ENCODE data around the gene NCKAP5L.
"Not testable (repeated sequence)": the region's sequence is repeated elsewhere in the genome, so short reads cannot be mapped to it uniquely, and the experiment has no call there.

Gene NCKAP5L

GRCh38 chr12:49798248-49798647 is 30.0 kb downstream of the NCKAP5L start:
- no peak for DNase-seq (ENCODE audit: low read depth in 2 of 2)

GRCh38 chr12:49797449-49797776 is 30.8 kb downstream of the NCKAP5L start:
- no peak for DNase-seq (ENCODE audit: low read depth in 2 of 2)

- DNase-seq (ENCODE audit: low read depth in 2 of 2): no peak
These were observed 31.4 kb downstream of the NCKAP5L start for GRCh38 chr12:49796606-49797448.

GRCh38 chr12:49796155-49796554 is 32.1 kb downstream of the NCKAP5L start:
- no peak for DNase-seq (ENCODE audit: low read depth in 2 of 2)

GRCh38 chr12:49795654-49796105 is 32.5 kb downstream of the NCKAP5L start:
- DNase-seq (ENCODE audit: low read depth in 2 of 2): no peak

- DNase-seq (ENCODE audit: low read depth in 2 of 2): no peak
These were observed 33.2 kb downstream of the NCKAP5L start for GRCh38 chr12:49794811-49795653.

- DNase-seq (ENCODE audit: low read depth in 2 of 2): no peak
These were observed 34.2 kb downstream of the NCKAP5L start for GRCh38 chr12:49794021-49794420.

- no peak for DNase-seq (ENCODE audit: low read depth in 2 of 2)
These were observed 34.6 kb downstream of the NCKAP5L start for GRCh38 chr12:49793620-49794019.

GRCh38 chr12:49792976-49793580 is 35.1 kb downstream of the NCKAP5L start:
- no peak for DNase-seq (ENCODE audit: low read depth in 2 of 2)

GRCh38 chr12:49792181-49792970 is 35.8 kb downstream of the NCKAP5L start:
- no peak for DNase-seq (ENCODE audit: low read depth in 2 of 2)

- no peak for DNase-seq (ENCODE audit: low read depth in 2 of 2)
These were observed 36.5 kb downstream of the NCKAP5L start for GRCh38 chr12:49791700-49792099.

- DNase-seq (ENCODE audit: low read depth in 2 of 2): no peak
These were observed 37.3 kb downstream of the NCKAP5L start for GRCh38 chr12:49790741-49791555.

GRCh38 chr12:49789992-49790391 is 38.2 kb downstream of the NCKAP5L start:
- no peak for DNase-seq (ENCODE audit: low read depth in 2 of 2)

- DNase-seq (ENCODE audit: low read depth in 2 of 2): no peak
These were observed 40.5 kb downstream of the NCKAP5L start for GRCh38 chr12:49787672-49788071.

GRCh38 chr12:49784756-49785409 is 43.3 kb downstream of the NCKAP5L start:
- no peak for DNase-seq (ENCODE audit: low read depth in 2 of 2)

- no peak for DNase-seq (ENCODE audit: low read depth in 2 of 2)
These were observed 44.1 kb downstream of the NCKAP5L start for GRCh38 chr12:49783917-49784676.

- not testable (repeated sequence) for DNase-seq (ENCODE audit: low read depth in 2 of 2)
These were observed 47.3 kb downstream of the NCKAP5L start for GRCh38 chr12:49780914-49781313.

GRCh38 chr12:49779581-49779980 is 48.6 kb downstream of the NCKAP5L start:
- DNase-seq (ENCODE audit: low read depth in 2 of 2): no peak

All from stimulated activated CD8-positive, alpha-beta memory T cell treated with anti-CD3 and anti-CD28 coated beads, Interleukin-2, amount 100 ng/mL, for 48 hours (primary cell).